PC-3 (cell line): ENCODE results near the gene TCL1B. TPM values are rescaled to one million over a fixed set of nuclear protein-coding genes. Genes with fewer than 3 reads are reported as not detected.
"Not testable (repeated sequence)": the region's sequence is repeated elsewhere in the genome, so short reads cannot be mapped to it uniquely, and the experiment has no call there.

Experiments
- ATAC-seq: fragments of 200-7000 bp; cut with Tn5 transposase; 2 replicates; pipeline ENCODE4 v1.9.1; 2020; ENCODE audit warnings: mild to moderate bottlenecking, moderate library complexity
- BruUV-seq: library from RNA; stranded (reverse); fragments of 400-500 nt; replicated peaks from 2 replicates; lab custom pipeline; 2021; lab: Mats Ljungman, UMichigan
- CTCF ChIA-PET: fragments of 300-600 bp; sonication (Branson Sonifier 250); formaldehyde crosslinking; loops from one replicate; lab custom pipeline; 2022; ENCODE audit warnings: antibody characterized with exemption; lab: Charles Lee
- POLR2A ChIA-PET: fragments of 300-600 bp; sonication (Branson Sonifier 250); formaldehyde crosslinking; loops from one replicate; lab custom pipeline; 2022; ENCODE audit warnings: antibody characterized with exemption; ENCODE audit not compliant: unreplicated experiment; lab: Charles Lee
- DNase-seq: peaks from one replicate; pipeline ENCODE4 v3.0.0-alpha.2; 2015
- H2AFZ ChIP-seq: fragments of 300-600 bp; sonication (generic); 2 replicates; pipeline ENCODE4 v1.6.0; 2016; ENCODE audit warnings: antibody characterized with exemption, low read length
- H3F3A ChIP-seq: fragments of 300-600 bp; sonication (generic); one replicate; pipeline ENCODE4 v1.6.0; 2017; ENCODE audit warnings: antibody characterized with exemption, low read length, control low read depth, mild to moderate bottlenecking; ENCODE audit not compliant: unreplicated experiment
- H3K27ac ChIP-seq: fragments of 300-600 bp; sonication (generic); 2 replicates; pipeline ENCODE4 v1.5.1; 2016; ENCODE audit warnings: mild to moderate bottlenecking, low read length
- H3K27me3 ChIP-seq: fragments of 300-600 bp; sonication (generic); 2 replicates; pipeline ENCODE4 v1.6.1; 2016; ENCODE audit warnings: low read length, mixed read lengths
- H3K36me3 ChIP-seq: fragments of 300-600 bp; sonication (generic); 2 replicates; pipeline ENCODE4 v1.6.1; 2016; ENCODE audit warnings: low read depth, mixed run types, low read length, mixed read lengths
- H3K4me1 ChIP-seq: fragments of 300-600 bp; sonication (generic); 2 replicates; pipeline ENCODE4 v1.5.1; 2016; ENCODE audit warnings: low read length; ENCODE audit not compliant: insufficient read depth
- H3K4me2 ChIP-seq: fragments of 300-600 bp; sonication (generic); 2 replicates; pipeline ENCODE4 v1.6.0; 2016; ENCODE audit warnings: low read length
- H3K4me3 ChIP-seq: fragments of 300-600 bp; sonication (generic); 2 replicates; pipeline ENCODE4 v1.5.1; 2016; ENCODE audit warnings: mild to moderate bottlenecking, low read length, mixed read lengths
- H3K79me2 ChIP-seq: fragments of 300-600 bp; sonication (generic); 2 replicates; pipeline ENCODE4 v1.6.1; 2017; ENCODE audit warnings: low read length, mixed read lengths
- H3K9ac ChIP-seq: fragments of 300-600 bp; sonication (generic); 2 replicates; pipeline ENCODE4 v1.6.0; 2016; ENCODE audit warnings: mild to moderate bottlenecking, low read length
- H3K9me2 ChIP-seq: fragments of 300-600 bp; sonication (generic); replicated peaks from 2 replicates; pipeline ENCODE4 v1.6.1; 2016; ENCODE audit warnings: mixed run types, low read length, mixed read lengths
- H3K9me3 ChIP-seq: fragments of 300-600 bp; sonication (generic); 2 replicates; pipeline ENCODE4 v1.6.1; 2016; ENCODE audit warnings: low read length, mixed read lengths
- H4K20me1 ChIP-seq: fragments of 300-600 bp; sonication (generic); 2 replicates; pipeline ENCODE4 v1.6.1; 2016; ENCODE audit warnings: low read length, mixed read lengths
- CTCF ChIP-seq: fragments of 300-600 bp; sonication (generic); conservative IDR thresholded peaks from 2 replicates; pipeline ENCODE4 v1.5.1; 2017; ENCODE audit warnings: antibody characterized with exemption, low read depth, mild to moderate bottlenecking, low read length
- EZH2 ChIP-seq: fragments of 300-600 bp; sonication (generic); IDR thresholded peaks from one replicate; pipeline ENCODE4 v1.6.1; 2017; ENCODE audit warnings: antibody characterized with exemption, mild to moderate bottlenecking, low read length; ENCODE audit not compliant: unreplicated experiment
- EZH2phosphoT487 ChIP-seq: fragments of 300-600 bp; sonication (generic); IDR thresholded peaks from 2 replicates; pipeline ENCODE4 v1.6.1; 2018; ENCODE audit warnings: mild to moderate bottlenecking, antibody characterized with exemption, low read length, borderline replicate concordance
- intact Hi-C: fragments of 100-400 bp; cut with micrococcal nuclease; formaldehyde crosslinking; loops from 2 replicates; pipeline ENCODE4 v1.9.0; 2023
- total RNA-seq: library from RNA; depleted of rRNA; stranded (reverse); fragments of >200 nt; gene quantifications from 2 replicates; pipeline ENCODE4 v1.2.3, GENCODE V29; 2014

TCL1B gene
- total RNA-seq, 1 experiment from 2014 or later: not detected

GRCh38 chr14:95664546-95664945, 21.7 kb upstream of the TCL1B start:
- POLR2A ChIA-PET: no interaction called here
- peaks cover 35% of the 10 kb centered on the region for H3K27me3 ChIP-seq
- H3K4me3 ChIP-seq: no peak overlapping the region
- H4K20me1 ChIP-seq: no peaks in the 10 kb centered on the region
- no peak overlapping the region for H3K9ac ChIP-seq
- H3F3A ChIP-seq: no peaks in the 10 kb centered on the region
- no peak for TF ChIP-seq EZH2phosphoT487
- TF ChIP-seq EZH2: no peak
- no peak for TF ChIP-seq CTCF
- no peak for ATAC-seq
- no peaks in the 10 kb centered on the region for H3K9me2 ChIP-seq
- DNase-seq: no peak
- no peaks in the 10 kb centered on the region for H3K36me3 ChIP-seq
- no peaks in the 10 kb centered on the region for H3K79me2 ChIP-seq
- H3K4me1 ChIP-seq: no peaks in the 10 kb centered on the region
- no peak overlapping the region for H2AFZ ChIP-seq
- CTCF ChIA-PET: no interaction called here
- no peak overlapping the region for H3K27ac ChIP-seq
- no peak overlapping the region for H3K4me2 ChIP-seq
- no peaks in the 10 kb centered on the region for H3K9me3 ChIP-seq
- BruUV-seq: no TSS peak
- intact Hi-C loops: no loop called here

GRCh38 chr14:95665530-95665929, 20.7 kb upstream of the TCL1B start:
- H3K4me2 ChIP-seq, H4K20me1 ChIP-seq, H2AFZ ChIP-seq, intact Hi-C loops, H3K79me2 ChIP-seq, CTCF ChIA-PET, ATAC-seq, H3K9ac ChIP-seq, DNase-seq, H3K4me3 ChIP-seq, H3K4me1 ChIP-seq, POLR2A ChIA-PET, H3K27ac ChIP-seq, H3K9me3 ChIP-seq, H3K9me2 ChIP-seq, BruUV-seq, H3K36me3 ChIP-seq, H3F3A ChIP-seq: not testable (repeated sequence)
- H3K27me3 ChIP-seq: peaks cover 37% of the 10 kb centered on the region

GRCh38 chr14:95666450-95666849, 19.8 kb upstream of the TCL1B start:
- intact Hi-C loops: no loop called here
- H3K9me2 ChIP-seq: no peaks in the 10 kb centered on the region
- ATAC-seq: no peak
- no peak for DNase-seq
- H4K20me1 ChIP-seq: no peaks in the 10 kb centered on the region
- no peak for TF ChIP-seq EZH2phosphoT487
- TF ChIP-seq EZH2: no peak
- no peak for TF ChIP-seq CTCF
- no peaks in the 10 kb centered on the region for H3K4me1 ChIP-seq
- H3F3A ChIP-seq: no peaks in the 10 kb centered on the region
- no peak overlapping the region for H3K9ac ChIP-seq
- no peak overlapping the region for H3K4me3 ChIP-seq
- H2AFZ ChIP-seq: no peak overlapping the region
- no peaks in the 10 kb centered on the region for H3K9me3 ChIP-seq
- H3K36me3 ChIP-seq: no peaks in the 10 kb centered on the region
- BruUV-seq: no TSS peak
- H3K27me3 ChIP-seq: peaks cover 40% of the 10 kb centered on the region
- H3K79me2 ChIP-seq: no peaks in the 10 kb centered on the region
- ChIA-PET POLR2A (no interaction called here), CTCF (no interaction called here)
- H3K27ac ChIP-seq: no peak overlapping the region
- H3K4me2 ChIP-seq: no peak overlapping the region
